OCI-LY3 (cell line): ENCODE data around the gene GMPPA.

ENCODE experiments used
- CTCF ChIP-seq: fragments of 200-600, 300-600 bp; sonication (generic); IDR thresholded peaks from 2 replicates; pipeline ENCODE4 v1.5.1; 2014; ENCODE audit warnings: antibody characterized with exemption, low read length, low read depth
- EZH2phosphoT487 ChIP-seq: fragments of 200-600 bp; shearing (Covaris generic); IDR thresholded peaks from 2 replicates; pipeline ENCODE4 v1.6.1; 2018; ENCODE audit warnings: antibody characterized with exemption, mixed run types, low read depth

GRCh38 chr2:219531639-219532377 lies 33.1 kb downstream of the GMPPA start:
- TF ChIP-seq CTCF (no peak), EZH2phosphoT487 (no peak)
